ENCODE measurements around the gene SLC8B1. TPM values are rescaled to one million over a fixed set of nuclear protein-coding genes. Genes with fewer than 3 reads are reported as not detected.

SLC8B1 gene
- polyA plus RNA-seq, 1 donor from 2014 or later: 1.1 TPM

- no peaks in the 10 kb centered on the region for H3K36me3 ChIP-seq (ENCODE audit: insufficient read depth, low read length)
- H3K9me2 ChIP-seq (ENCODE audit: insufficient read depth, low read length): no peaks in the 10 kb centered on the region
- H3F3A ChIP-seq (ENCODE audit: insufficient read depth, low read length, poor library complexity, severe bottlenecking): no peaks in the 10 kb centered on the region
- H3K4me2 ChIP-seq (ENCODE audit: low read length): no peak overlapping the region
- H3K27ac ChIP-seq (ENCODE audit: low read length): no peak overlapping the region
- H3K9me3 ChIP-seq (ENCODE audit: low read length): no peaks in the 10 kb centered on the region
- no peak overlapping the region for H3K4me3 ChIP-seq (ENCODE audit: low read length)
- no peaks in the 10 kb centered on the region for H3K27me3 ChIP-seq (ENCODE audit: insufficient read depth, low read depth, low read length)
- no peaks in the 10 kb centered on the region for H4K20me1 ChIP-seq (ENCODE audit: insufficient read depth)
- H3K9ac ChIP-seq (ENCODE audit: low read length): no peak overlapping the region
- TF ChIP-seq RAD21 (conservative IDR thresholded peaks at IDR 0.05): no peak
- TF ChIP-seq EP300 (conservative IDR thresholded peaks at IDR 0.05; ENCODE audit: poor library complexity, severe bottlenecking): no peak
- no peak for TF ChIP-seq EZH2 (IDR thresholded peaks at IDR 0.05; ENCODE audit: borderline replicate concordance, insufficient read depth, low read length, poor library complexity, severe bottlenecking)
- no peak overlapping the region for H2AFZ ChIP-seq (ENCODE audit: low read depth, low read length)
- no peaks in the 10 kb centered on the region for H3K79me2 ChIP-seq (replicated peaks; ENCODE audit: insufficient read depth, low read length)
These were observed 86.0 kb downstream of the SLC8B1 start for GRCh38 chr12:113248842-113249435.

Small RNAs within 50 kb of the gene (small RNA-seq; reads per million reads assigned to genes)
- 0 reads per million in 3 experiments for gene MIR6762

Other genes with a start within 250 kb of the SLC8B1 start
- 0.14 and 0.15 TPM in 2 replicates for gene RASAL1, start 199.3 kb downstream of the SLC8B1 start, polyA plus RNA-seq
- not detected in 2 replicates for gene CFAP73, start 185.4 kb downstream of the SLC8B1 start, polyA plus RNA-seq
- gene DDX54, start 149.6 kb downstream of the SLC8B1 start, polyA plus RNA-seq: 52.2 and 63.3 TPM in 2 replicates
- 22.8 and 23.3 TPM in 2 replicates for gene RITA1, start 149.4 kb downstream of the SLC8B1 start, polyA plus RNA-seq
- gene TPCN1, start 113.6 kb downstream of the SLC8B1 start, polyA plus RNA-seq: 3.8 and 4.0 TPM in 2 replicates
- gene PLBD2, start 23.5 kb upstream of the SLC8B1 start, polyA plus RNA-seq: 4.8 and 6.7 TPM in 2 replicates
- not detected in 2 replicates for gene SDS, start 68.8 kb upstream of the SLC8B1 start, polyA plus RNA-seq
- gene SDSL, start 87.3 kb upstream of the SLC8B1 start, polyA plus RNA-seq: 0.54 and 2.7 TPM in 2 replicates
- gene LHX5, start 136.8 kb upstream of the SLC8B1 start, polyA plus RNA-seq: 2.0 and 3.8 TPM in 2 replicates

All from neural cell (in vitro differentiated cells).